ENCODE results near the gene PLOD1.

The PLOD1 gene

GRCh38 chr1:12015499-12015898, 81.0 kb downstream of the PLOD1 start:
- peaks cover 6% of the 10 kb centered on the region for H3K4me1 ChIP-seq (ENCODE audit: control insufficient read depth, insufficient read depth, low read length)
- H3K36me3 ChIP-seq (ENCODE audit: control insufficient read depth in 2 of 2, insufficient read depth in 2 of 2, low read length in 2 of 2): peaks cover 30 to 31% of the 10 kb centered on the region in 2 donors
- H3K27ac ChIP-seq (ENCODE audit: low read length): no peak overlapping the region

GRCh38 chr1:12016182-12016581, 81.7 kb downstream of the PLOD1 start:
- Histone ChIP-seq H3K4me1 (ENCODE audit: control insufficient read depth, insufficient read depth, low read length) (peaks cover 6% of the 10 kb centered on the region), H3K27ac (ENCODE audit: low read length) (no peak overlapping the region), H3K27me3 (ENCODE audit: control insufficient read depth in 1 of 2, insufficient read depth in 2 of 2, low read length in 2 of 2) (no peaks in the 10 kb centered on the region), H3K9ac (ENCODE audit: low read length in 2 of 2) (no peak overlapping the region), H3K36me3 (ENCODE audit: control insufficient read depth in 2 of 2, insufficient read depth in 2 of 2, low read length in 2 of 2) (peaks cover 23 to 24% of the 10 kb centered on the region in 2 donors), H3K4me3 (ENCODE audit: low read length in 2 of 2) (no peak overlapping the region), H3K9me3 (ENCODE audit: control insufficient read depth in 2 of 2, low read length in 2 of 2) (no peaks in the 10 kb centered on the region)

More at GRCh38 chr1:12015499-12015898, 81.0 kb downstream of the PLOD1 start:
- Histone ChIP-seq H3K9ac (ENCODE audit: low read length in 2 of 2) (no peak overlapping the region), H3K4me3 (ENCODE audit: low read length in 2 of 2) (no peak overlapping the region), H3K9me3 (ENCODE audit: control insufficient read depth in 2 of 2, low read length in 2 of 2) (no peaks in the 10 kb centered on the region), H3K27me3 (ENCODE audit: control insufficient read depth in 1 of 2, insufficient read depth in 2 of 2, low read length in 2 of 2) (no peaks in the 10 kb centered on the region)

GRCh38 chr1:12019858-12020509, 85.5 kb downstream of the PLOD1 start:
- H3K4me3 ChIP-seq (ENCODE audit: low read length in 2 of 2): peak overlapping the region; percentile 61 to 90
- peak overlapping the region; percentile 68 to 80 for H3K9ac ChIP-seq (ENCODE audit: low read length in 2 of 2)
- no peaks in the 10 kb centered on the region for H3K9me3 ChIP-seq (ENCODE audit: control insufficient read depth in 2 of 2, low read length in 2 of 2)
- H3K27me3 ChIP-seq (ENCODE audit: control insufficient read depth in 1 of 2, insufficient read depth in 2 of 2, low read length in 2 of 2): no peaks in the 10 kb centered on the region
- H3K27ac ChIP-seq (ENCODE audit: low read length): no peak overlapping the region
- peaks cover 6% of the 10 kb centered on the region for H3K4me1 ChIP-seq (ENCODE audit: control insufficient read depth, insufficient read depth, low read length)
- peaks cover 3 to 9% of the 10 kb centered on the region in 2 donors for H3K36me3 ChIP-seq (ENCODE audit: control insufficient read depth in 2 of 2, insufficient read depth in 2 of 2, low read length in 2 of 2)

- no peak overlapping the region for H3K9ac ChIP-seq (ENCODE audit: low read length in 2 of 2)
- H3K4me1 ChIP-seq (ENCODE audit: control insufficient read depth, insufficient read depth, low read length): peaks cover 6% of the 10 kb centered on the region
- H3K4me3 ChIP-seq (ENCODE audit: low read length in 2 of 2): no peak overlapping the region
- no peaks in the 10 kb centered on the region for H3K27me3 ChIP-seq (ENCODE audit: control insufficient read depth in 1 of 2, insufficient read depth in 2 of 2, low read length in 2 of 2)
- peaks cover 3 to 16% of the 10 kb centered on the region in 2 donors for H3K36me3 ChIP-seq (ENCODE audit: control insufficient read depth in 2 of 2, insufficient read depth in 2 of 2, low read length in 2 of 2)
- no peaks in the 10 kb centered on the region for H3K9me3 ChIP-seq (ENCODE audit: control insufficient read depth in 2 of 2, low read length in 2 of 2)
- no peak overlapping the region for H3K27ac ChIP-seq (ENCODE audit: low read length)
Measured at GRCh38 chr1:12021616-12022015, 87.1 kb downstream of the PLOD1 start.

- Histone ChIP-seq H3K36me3 (ENCODE audit: control insufficient read depth in 2 of 2, insufficient read depth in 2 of 2, low read length in 2 of 2) (peaks cover 3 to 16% of the 10 kb centered on the region in 2 donors), H3K9me3 (ENCODE audit: control insufficient read depth in 2 of 2, low read length in 2 of 2) (no peaks in the 10 kb centered on the region), H3K27ac (ENCODE audit: low read length) (no peak overlapping the region), H3K4me3 (ENCODE audit: low read length in 2 of 2) (no peak overlapping the region), H3K4me1 (ENCODE audit: control insufficient read depth, insufficient read depth, low read length) (peaks cover 6% of the 10 kb centered on the region), H3K27me3 (ENCODE audit: control insufficient read depth in 1 of 2, insufficient read depth in 2 of 2, low read length in 2 of 2) (no peaks in the 10 kb centered on the region), H3K9ac (ENCODE audit: low read length in 2 of 2) (no peak overlapping the region)
Measured at GRCh38 chr1:12022036-12022435, 87.5 kb downstream of the PLOD1 start.
